NCI-H1436 treated with DMSO at 0.1 percent for 48 hours (cell line): ENCODE measurements around the gene ANKRD23.

Source experiments
- DNase-seq: peaks from one replicate; lab custom pipeline; 2025; lab: John Stamatoyannopoulos, UW

ANKRD23 gene

GRCh38 chr2:96837575-96837974 lies 6.2 kb downstream of the ANKRD23 start:
- DNase-seq, result no peak

- DNase-seq, result no peak
Measured at GRCh38 chr2:96835830-96836229, 8.0 kb downstream of the ANKRD23 start.

GRCh38 chr2:96832754-96833507 lies 10.9 kb downstream of the ANKRD23 start:
- peak; percentile 63 for DNase-seq

- no peak for DNase-seq
Measured at GRCh38 chr2:96832408-96832753, 11.4 kb downstream of the ANKRD23 start.

GRCh38 chr2:96831679-96832078 lies 12.1 kb downstream of the ANKRD23 start:
- no peak for DNase-seq

- DNase-seq, result no peak
Measured at GRCh38 chr2:96830044-96830562, 13.7 kb downstream of the ANKRD23 start.

GRCh38 chr2:96828874-96829273 lies 14.9 kb downstream of the ANKRD23 start:
- DNase-seq, result no peak

GRCh38 chr2:96828436-96828835 lies 15.4 kb downstream of the ANKRD23 start:
- no peak for DNase-seq

GRCh38 chr2:96826546-96827278 lies 17.1 kb downstream of the ANKRD23 start:
- DNase-seq, result no peak

GRCh38 chr2:96825057-96825456 lies 18.8 kb downstream of the ANKRD23 start:
- DNase-seq, result no peak

GRCh38 chr2:96824079-96824870 lies 19.5 kb downstream of the ANKRD23 start:
- no peak for DNase-seq

GRCh38 chr2:96823198-96823597 lies 20.6 kb downstream of the ANKRD23 start:
- no peak for DNase-seq

GRCh38 chr2:96822786-96823185 lies 21.0 kb downstream of the ANKRD23 start:
- no peak for DNase-seq

GRCh38 chr2:96821113-96821675 lies 22.6 kb downstream of the ANKRD23 start:
- DNase-seq, result no peak

GRCh38 chr2:96819876-96820511 lies 23.8 kb downstream of the ANKRD23 start:
- DNase-seq, result no peak

GRCh38 chr2:96819128-96819875 lies 24.5 kb downstream of the ANKRD23 start:
- no peak for DNase-seq

- no peak for DNase-seq
Measured at GRCh38 chr2:96817882-96818281, 25.9 kb downstream of the ANKRD23 start.

- DNase-seq, result no peak
Measured at GRCh38 chr2:96816836-96817702, 26.8 kb downstream of the ANKRD23 start.

- DNase-seq, result peak; percentile 57
Measured at GRCh38 chr2:96816127-96816835, 27.5 kb downstream of the ANKRD23 start, which contains the start of gene CNNM3. Gene CNNM3, plus strand, starts transcription at chr2:96816268. Its CDS starts 10 bp downstream, at chr2:96816278.
